B cell (primary cell): ENCODE measurements around the gene TXK.

Experiments
- CTCF ChIP-seq: fragments of 200-600 bp; IDR thresholded peaks from one replicate; pipeline ENCODE4 v1.8.0; 2022; ENCODE audit warnings: antibody characterized with exemption, mild to moderate bottlenecking
- EZH2 ChIP-seq: IDR thresholded peaks from 2 replicates; pipeline ENCODE4 v1.6.1; 2012; ENCODE audit warnings: borderline replicate concordance, low read depth, mild to moderate bottlenecking, moderate library complexity, low read length; ENCODE audit not compliant: insufficient read depth, poor library complexity, severe bottlenecking

DNA sequence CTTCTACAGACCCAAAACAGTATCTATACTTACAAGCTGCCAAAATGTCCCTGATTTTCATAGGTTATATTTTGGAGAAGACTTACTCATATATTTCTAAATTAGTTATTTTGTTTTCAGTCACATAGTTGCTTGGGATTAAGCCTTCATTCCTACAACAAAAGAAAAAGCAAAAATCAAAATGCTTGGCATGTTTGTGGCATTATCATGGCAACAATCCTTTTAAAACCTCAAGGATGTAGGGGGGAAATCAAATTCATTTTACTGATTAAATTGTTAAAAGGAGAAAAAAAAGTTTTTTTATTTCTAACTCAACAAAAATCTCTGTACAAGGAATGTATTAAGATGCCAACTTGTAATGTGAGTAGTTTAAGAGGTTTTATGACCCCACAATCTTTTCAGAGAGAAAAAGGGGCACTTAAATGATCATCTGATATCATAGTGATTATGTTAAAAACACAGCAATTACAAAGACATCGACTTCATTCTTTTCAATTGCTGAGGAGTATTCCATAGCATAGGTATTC is 23.5 kb downstream of the TXK start:
- TF ChIP-seq CTCF (no peak), EZH2 (no peak)
